Testis (tissue), 3 donors: ENCODE measurements around the gene KRT7. TPM values are rescaled to one million over a fixed set of nuclear protein-coding genes. Genes with fewer than 3 reads are reported as not detected.

Experiments used
- DNase-seq: peaks from one replicate; pipeline ENCODE4 v3.0.0-alpha.2; 2019
- H3K27ac ChIP-seq, 2 donors: fragments of 200-600 bp; sonication (generic); one replicate each; pipeline ENCODE4 v1.5.1; 2019
- H3K27me3 ChIP-seq: fragments of 200-600 bp; sonication (generic); one replicate; pipeline ENCODE4 v1.5.1; 2019
- H3K36me3 ChIP-seq: fragments of 200-600 bp; sonication (generic); one replicate; pipeline ENCODE4 v1.5.1; 2017; ENCODE audit warnings: low read depth; ENCODE audit errors: missing control alignments
- H3K4me1 ChIP-seq: fragments of 200-600 bp; sonication (generic); one replicate; pipeline ENCODE4 v1.5.1; 2019
- H3K4me3 ChIP-seq, 2 donors: fragments of 200-600 bp; sonication (generic); one replicate each; pipeline ENCODE4 v1.5.1; 2017 to 2019
- H3K9me3 ChIP-seq: fragments of 200-600 bp; sonication (generic); one replicate; pipeline ENCODE4 v1.5.1; 2017
- POLR2A ChIP-seq: fragments of 450-650 bp; IDR thresholded peaks from one replicate; pipeline ENCODE4 v1.6.1; 2017; ENCODE audit warnings: antibody characterized with exemption, mild to moderate bottlenecking, moderate library complexity
- WGBS, 2 donors: methylation state at CpG; one replicate each; pipeline ENCODE4 v1.1.5; 2018; 5-methylcytosine and 5-hydroxymethylcytosine counted together
- intact Hi-C: fragments of 100-400 bp; cut with DNase I; formaldehyde crosslinking; loops from one replicate; pipeline ENCODE4 v1.15.1; 2023; ENCODE audit warnings: low total_unique reads
- polyA plus RNA-seq: library from polyadenylated mRNA; stranded (reverse); fragments of 350-450 nt; fragmentation: Illumina TruSeq; extraction: RNeasy Lipid Tissue Mini Kit (QIAGEN cat#74804); gene quantifications from one replicate; pipeline ENCODE4 v1.2.3, GENCODE V29; 2014; ENCODE audit warnings: low read depth, low replicate concordance; ENCODE audit not compliant: insufficient read depth
- total RNA-seq, 2 donors: library from RNA; depleted of rRNA; stranded (reverse); fragments of >200 nt; gene quantifications; one replicate each; pipeline ENCODE4 v1.2.3, GENCODE V29; 2016
- TF ChIP-seq, protein P1 (sequence below), 3 experiments: fragments of 450-650 bp in 2 of 3; fragments of 200-600 bp in 1 of 3; sonication (generic) in 1 of 3; IDR thresholded peaks; one replicate each; pipeline ENCODE4 v1.5.1; 2016 to 2019; ENCODE audit warnings: antibody characterized with exemption in 3 of 3, mild to moderate bottlenecking in 2 of 3, moderate library complexity in 1 of 3

Gene KRT7
- total and polyA plus RNA-seq, 3 donors from 2014 or later, result 3.3 to 19.3 (median 6.9) TPM

DNA sequence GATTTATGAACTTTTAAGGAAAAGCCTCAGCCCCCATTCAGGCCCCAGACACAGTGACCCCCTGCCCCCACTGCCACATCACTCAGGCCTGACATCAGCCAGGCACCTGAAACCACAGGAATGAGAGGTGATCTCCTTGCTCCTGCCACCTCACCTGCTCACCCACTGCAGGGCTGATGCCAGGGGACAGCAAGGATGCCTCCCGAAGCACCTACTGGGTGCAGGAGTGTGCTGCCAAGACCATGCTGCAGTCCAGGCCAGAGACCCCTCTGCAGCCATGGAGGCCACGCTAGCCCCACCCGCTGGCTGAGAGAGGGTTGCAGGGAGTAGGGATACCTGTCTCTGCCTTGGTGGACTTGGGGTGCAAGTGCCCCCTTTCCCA, 18.6 kb upstream of the KRT7 start:
- 63% methylated on average over 3 of the region's 3 CpGs; no CpG with 5 or more reads in 1 of the 2 donors for WGBS, 2 donors
- Histone ChIP-seq H3K27me3 (no peaks in the 10 kb centered on the region), H3K9me3 (no peaks in the 10 kb centered on the region), H3K36me3 (no peaks in the 10 kb centered on the region), H3K27ac (no peak overlapping the region), H3K4me1 (peaks cover 8% of the 10 kb centered on the region), H3K4me3 (no peak overlapping the region)
- intact Hi-C loops, result no loop called here
- TF ChIP-seq, protein P1, sequence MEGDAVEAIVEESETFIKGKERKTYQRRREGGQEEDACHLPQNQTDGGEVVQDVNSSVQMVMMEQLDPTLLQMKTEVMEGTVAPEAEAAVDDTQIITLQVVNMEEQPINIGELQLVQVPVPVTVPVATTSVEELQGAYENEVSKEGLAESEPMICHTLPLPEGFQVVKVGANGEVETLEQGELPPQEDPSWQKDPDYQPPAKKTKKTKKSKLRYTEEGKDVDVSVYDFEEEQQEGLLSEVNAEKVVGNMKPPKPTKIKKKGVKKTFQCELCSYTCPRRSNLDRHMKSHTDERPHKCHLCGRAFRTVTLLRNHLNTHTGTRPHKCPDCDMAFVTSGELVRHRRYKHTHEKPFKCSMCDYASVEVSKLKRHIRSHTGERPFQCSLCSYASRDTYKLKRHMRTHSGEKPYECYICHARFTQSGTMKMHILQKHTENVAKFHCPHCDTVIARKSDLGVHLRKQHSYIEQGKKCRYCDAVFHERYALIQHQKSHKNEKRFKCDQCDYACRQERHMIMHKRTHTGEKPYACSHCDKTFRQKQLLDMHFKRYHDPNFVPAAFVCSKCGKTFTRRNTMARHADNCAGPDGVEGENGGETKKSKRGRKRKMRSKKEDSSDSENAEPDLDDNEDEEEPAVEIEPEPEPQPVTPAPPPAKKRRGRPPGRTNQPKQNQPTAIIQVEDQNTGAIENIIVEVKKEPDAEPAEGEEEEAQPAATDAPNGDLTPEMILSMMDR (IDR thresholded peaks at IDR 0.05), result peak in 1 of 3 experiments; percentile 15
- TF ChIP-seq POLR2A, result no peak
- no peak for DNase-seq

DNA sequence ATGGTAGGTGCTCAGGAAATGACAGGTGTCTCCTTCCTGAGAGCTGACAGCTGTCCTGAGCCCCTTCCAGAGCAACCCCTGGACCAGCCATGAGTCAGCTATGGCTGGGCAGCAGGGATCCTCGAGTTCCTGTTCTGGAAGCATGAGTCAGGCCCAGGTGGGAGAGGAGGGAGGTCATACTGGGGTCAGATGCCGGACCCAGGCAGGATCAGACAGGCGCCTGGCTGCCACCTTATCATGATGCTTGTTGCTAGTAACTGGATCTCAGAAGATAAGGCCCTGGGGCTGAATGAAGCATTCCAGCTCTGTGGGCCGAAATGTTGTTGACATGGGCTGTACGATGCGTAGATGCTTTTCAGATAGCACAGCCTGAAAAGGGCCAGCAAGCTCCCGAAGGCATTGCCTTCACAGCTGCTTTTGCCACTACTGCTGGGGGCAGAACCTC, 17.4 kb upstream of the KRT7 start:
- Histone ChIP-seq H3K36me3 (no peaks in the 10 kb centered on the region), H3K27ac (no peak overlapping the region), H3K4me3 (no peak overlapping the region), H3K4me1 (peaks cover 8% of the 10 kb centered on the region), H3K27me3 (no peaks in the 10 kb centered on the region), H3K9me3 (no peaks in the 10 kb centered on the region)
- 77 to 93% methylated on average over 4 to 7 of the region's 7 CpGs for WGBS, 2 donors
- TF ChIP-seq, protein P1 (IDR thresholded peaks at IDR 0.05), result no peak
- no peak for TF ChIP-seq POLR2A
- no peak for DNase-seq
- intact Hi-C loops, result no loop called here

DNA sequence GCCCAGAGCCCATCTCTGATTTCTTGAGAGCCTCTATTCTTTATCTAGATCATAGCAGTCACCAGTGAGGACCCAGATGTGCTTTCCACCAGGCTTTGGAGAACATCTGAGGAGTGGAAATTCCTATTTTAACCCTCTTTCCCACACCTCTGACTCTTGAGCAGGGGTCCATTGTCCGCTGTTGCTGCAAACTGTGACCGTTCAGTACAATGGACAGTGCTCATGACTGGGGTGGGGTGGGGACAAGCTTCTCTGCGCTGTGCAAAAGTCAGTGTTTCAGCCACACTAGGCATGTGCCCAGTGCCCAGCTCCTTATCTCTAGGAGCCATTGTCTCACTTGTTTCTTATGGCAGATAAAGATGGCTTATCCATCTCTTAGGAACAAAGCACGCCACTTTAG, 16.9 kb upstream of the KRT7 start:
- no peaks in the 10 kb centered on the region for H3K9me3 ChIP-seq
- peak; percentile 37 for DNase-seq
- WGBS, 2 donors, result 73 to 95% methylated on average over 4 of the region's 4 CpGs
- intact Hi-C loops, result no loop called here
- no peak overlapping the region for H3K27ac ChIP-seq
- H3K4me3 ChIP-seq, result no peak overlapping the region
- no peaks in the 10 kb centered on the region for H3K27me3 ChIP-seq
- H3K36me3 ChIP-seq, result no peaks in the 10 kb centered on the region
- TF ChIP-seq, protein P1 (IDR thresholded peaks at IDR 0.05), result no peak
- H3K4me1 ChIP-seq, result peaks cover 8% of the 10 kb centered on the region

DNA sequence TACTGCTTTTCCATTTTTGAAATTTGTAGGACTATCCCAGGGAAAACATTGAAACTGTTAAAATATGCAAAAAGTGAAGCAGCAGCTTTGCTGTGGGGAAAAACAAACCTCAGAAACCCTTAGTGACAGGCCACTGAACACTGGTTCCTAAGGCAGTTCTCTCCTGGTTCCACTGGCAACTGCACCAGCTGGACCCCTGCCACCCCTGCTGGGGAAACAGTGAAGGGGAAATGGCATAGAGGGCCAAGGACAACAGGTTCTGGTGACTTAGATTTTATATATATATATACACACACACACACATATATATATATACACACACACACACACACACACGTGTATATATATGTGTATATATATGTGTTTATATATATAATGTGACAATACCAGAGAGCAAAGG, 16.2 kb upstream of the KRT7 start:
- intact Hi-C loops, result no loop called here
- 16 to 45% methylated on average over 1 of the region's 1 CpG for WGBS, 2 donors
- TF ChIP-seq, protein P1 (IDR thresholded peaks at IDR 0.05), result no peak
- no peak for TF ChIP-seq POLR2A
- no peaks in the 10 kb centered on the region for H3K27me3 ChIP-seq
- H3K4me3 ChIP-seq, result no peak overlapping the region
- no peak overlapping the region for H3K27ac ChIP-seq
- H3K9me3 ChIP-seq, result no peaks in the 10 kb centered on the region
- no peak for DNase-seq
- H3K4me1 ChIP-seq, result peaks cover 8% of the 10 kb centered on the region
- H3K36me3 ChIP-seq, result no peaks in the 10 kb centered on the region

DNA sequence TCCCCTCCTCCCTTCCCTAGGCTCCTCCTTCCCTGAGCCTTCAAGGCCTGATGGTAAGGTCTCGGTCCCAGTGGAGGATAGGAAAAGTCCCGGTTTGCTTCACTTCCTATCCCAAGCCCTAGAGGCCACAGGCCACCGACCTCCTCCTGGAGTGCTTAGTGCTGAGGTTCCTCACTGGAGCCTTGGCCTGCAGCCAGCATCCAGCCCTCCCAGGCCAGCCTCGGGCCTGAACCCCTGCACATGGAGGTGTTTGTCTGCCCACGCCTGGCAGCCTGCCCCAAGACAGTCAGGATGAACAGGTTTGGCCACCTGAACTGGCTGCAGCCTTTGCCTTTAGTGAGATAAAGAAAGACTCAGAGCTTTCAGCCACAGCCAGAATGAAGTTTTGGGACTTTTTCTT, 15.8 kb upstream of the KRT7 start:
- no peak for DNase-seq
- intact Hi-C loops, result no loop called here
- 39% methylated on average over 5 of the region's 5 CpGs for WGBS, 2 donors
- Histone ChIP-seq H3K4me1 (peaks cover 8% of the 10 kb centered on the region), H3K27me3 (no peaks in the 10 kb centered on the region), H3K9me3 (no peaks in the 10 kb centered on the region), H3K36me3 (no peaks in the 10 kb centered on the region), H3K4me3 (no peak overlapping the region), H3K27ac (no peak overlapping the region)
- no peak for TF ChIP-seq POLR2A
- TF ChIP-seq, protein P1 (IDR thresholded peaks at IDR 0.05), result no peak
